Transverse colon (tissue), 4 donors: Measurements from ENCODE around the gene C5orf63. TPM values are rescaled to one million over a fixed set of nuclear protein-coding genes. Genes with fewer than 3 reads are reported as not detected.

Experiments used
- DNase-seq: peaks from one replicate; pipeline ENCODE4 v3.0.0-alpha.2; 2019
- H3K27ac ChIP-seq, 4 donors: fragments of 200-600 bp; sonication (generic); 2 replicates each; pipeline ENCODE4 v1.5.1; 2016 to 2018; ENCODE audit warnings: inconsistent platforms in 4 of 4
- H3K27me3 ChIP-seq: fragments of 200-600 bp; sonication (generic); 2 replicates; pipeline ENCODE4 v1.5.1; 2017; ENCODE audit warnings: inconsistent platforms
- H3K36me3 ChIP-seq, 4 donors: fragments of 200-600 bp; sonication (generic); 2 replicates each; pipeline ENCODE4 v1.5.1; 2017 to 2019; ENCODE audit warnings: inconsistent platforms in 4 of 4
- H3K4me1 ChIP-seq, 4 donors: fragments of 200-600 bp; sonication (generic); 2 replicates each; pipeline ENCODE4 v1.5.1; 2017 to 2020; ENCODE audit warnings: inconsistent platforms in 4 of 4
- H3K4me3 ChIP-seq, 4 donors: fragments of 200-600 bp; sonication (generic); 1 replicate in 1 of 4; 2 replicates in 3 of 4; pipeline versions ENCODE4 v1.5.1 to v1.6.1; 2017 to 2019; ENCODE audit warnings: inconsistent platforms in 4 of 4
- H3K9me3 ChIP-seq, 2 donors: fragments of 200-600 bp; sonication (generic); 2 replicates each; pipeline ENCODE4 v1.5.1; 2017 to 2019; ENCODE audit warnings: inconsistent platforms in 2 of 2
- CTCF ChIP-seq, 5 experiments: fragments of 200-600 bp in 3 of 5; fragments of 450-650 bp in 2 of 5; sonication (generic) in 3 of 5; IDR thresholded peaks; 1 replicate in 2 of 5; 2 replicates in 3 of 5; pipeline ENCODE4 v1.5.1; 2016 to 2017; ENCODE audit warnings: antibody characterized with exemption in 5 of 5, inconsistent platforms in 3 of 5, mild to moderate bottlenecking in 2 of 5, moderate library complexity in 1 of 5
- EP300 ChIP-seq: sonication (generic); formaldehyde crosslinking; IDR thresholded peaks from one replicate; pipeline ENCODE4 v1.6.1; 2017; ENCODE audit warnings: antibody characterized with exemption, low read depth
- POLR2A ChIP-seq: fragments of 450-650 bp; IDR thresholded peaks from one replicate; pipeline ENCODE4 v1.6.1; 2016; ENCODE audit warnings: antibody characterized with exemption, mild to moderate bottlenecking, moderate library complexity
- POLR2AphosphoS5 ChIP-seq, 3 donors: sonication (generic); formaldehyde crosslinking; IDR thresholded peaks; one replicate each; pipeline ENCODE4 v1.6.1; 2016; ENCODE audit warnings: antibody characterized with exemption in 3 of 3
- WGBS, 2 donors: methylation state at CpG; one replicate each; pipeline ENCODE4 v1.1.5; 2018; ENCODE audit warnings: low coverage in 1 of 2; 5-methylcytosine and 5-hydroxymethylcytosine counted together
- in situ Hi-C, 4 donors: fragments of 200-750 bp; cut with MboI; loops; one replicate each; pipeline versions ENCODE4 v1.15.0 to v1.15.1; 2017; ENCODE audit warnings: low sequenced_read_pairs in 3 of 4, low pct_ligation_motif_present in 1 of 4, low pct_unique_long_range_greater_than_20kb in 1 of 4
- intact Hi-C: fragments of 100-400 bp; cut with DNase I; formaldehyde crosslinking; loops from one replicate; pipeline ENCODE4 v1.15.1; 2023; ENCODE audit warnings: low total_unique reads
- total RNA-seq, 4 donors: library from RNA; depleted of rRNA; stranded (reverse); fragments of >200 nt; gene quantifications; one replicate each; pipeline ENCODE4 v1.1.0, GENCODE V29; 2016

The C5orf63 gene
- total RNA-seq, 4 donors from 2014 or later: 2.4 to 33.7 (median 12.2) TPM

GRCh38 chr5:127084656-127085055 lies 11.4 kb upstream of the C5orf63 start:
- Histone ChIP-seq H3K27me3 (no peaks in the 10 kb centered on the region), H3K4me1 (no peaks in the 10 kb centered on the region), H3K4me3 (no peak overlapping the region), H3K27ac (no peak overlapping the region), H3K9me3 (no peaks in the 10 kb centered on the region), H3K36me3 (no peaks in the 10 kb centered on the region)
- WGBS, 2 donors: 84 to 86% methylated on average over 3 of the region's 3 CpGs
- in situ Hi-C loops (no loop called here), intact Hi-C loops (no loop called here)
- TF ChIP-seq EP300: no peak
- no peak for DNase-seq

- intact Hi-C loops: no loop called here
- TF ChIP-seq POLR2A (no peak), CTCF (IDR thresholded peaks at IDR 0.05) (no peak), POLR2AphosphoS5 (IDR thresholded peaks at IDR 0.05) (no peak), EP300 (no peak)
- no peaks in the 10 kb centered on the region for H3K9me3 ChIP-seq
- H3K4me1 ChIP-seq: no peaks in the 10 kb centered on the region
- no peaks in the 10 kb centered on the region for H3K36me3 ChIP-seq
- no peak overlapping the region for H3K4me3 ChIP-seq
- 87% methylated on average over 2 of the region's 2 CpGs; no CpG with 5 or more reads in 1 of the 2 donors for WGBS, 2 donors
- no peak overlapping the region for H3K27ac ChIP-seq
- DNase-seq: no peak
- no peaks in the 10 kb centered on the region for H3K27me3 ChIP-seq
- in situ Hi-C loops: no loop called here
Measured at GRCh38 chr5:127083711-127084110, 10.4 kb upstream of the C5orf63 start.

GRCh38 chr5:127079994-127080491 lies 6.7 kb upstream of the C5orf63 start:
- in situ Hi-C loops: no loop called here
- Histone ChIP-seq H3K9me3 (no peaks in the 10 kb centered on the region), H3K4me1 (peaks cover 0 to 17% (median 12%) of the 10 kb centered on the region in 4 donors), H3K4me3 (no peak overlapping the region), H3K27me3 (no peaks in the 10 kb centered on the region), H3K27ac (no peak overlapping the region), H3K36me3 (no peaks in the 10 kb centered on the region)
- TF ChIP-seq CTCF (IDR thresholded peaks at IDR 0.05): no peak
- TF ChIP-seq POLR2AphosphoS5 (IDR thresholded peaks at IDR 0.05): no peak
- intact Hi-C loops: no loop called here
- 69% methylated on average over 9 of the region's 9 CpGs for WGBS, 2 donors
- no peak for DNase-seq

- no peaks in the 10 kb centered on the region for H3K9me3 ChIP-seq
- no peaks in the 10 kb centered on the region for H3K36me3 ChIP-seq
- H3K4me3 ChIP-seq: no peak overlapping the region
- DNase-seq: no peak
- peaks cover 0 to 22% (median 14%) of the 10 kb centered on the region in 4 donors for H3K4me1 ChIP-seq
- intact Hi-C loops: no loop called here
- H3K27ac ChIP-seq: peak overlapping the region; percentile 35 to 60 (median 38)
- WGBS, 2 donors: 33 to 41% methylated on average over 1 of the region's 1 CpG
- TF ChIP-seq EP300 (no peak), CTCF (IDR thresholded peaks at IDR 0.05) (no peak), POLR2A (no peak), POLR2AphosphoS5 (IDR thresholded peaks at IDR 0.05) (no peak)
- in situ Hi-C loops: no loop called here
- no peaks in the 10 kb centered on the region for H3K27me3 ChIP-seq
Measured at GRCh38 chr5:127077366-127077765, 4.1 kb upstream of the C5orf63 start.
